Measurements from ENCODE around the gene ANO9. TPM values are rescaled to one million over a fixed set of nuclear protein-coding genes. Genes with fewer than 3 reads are reported as not detected.

Gene ANO9
- total and polyA plus RNA-seq, 2 experiments from 2014 or later, result 9.0 to 10.2 TPM

- no peak overlapping the region for H3K4me3 ChIP-seq
- no peaks in the 10 kb centered on the region for H3K9me2 ChIP-seq (ENCODE audit: insufficient read depth)
- peaks cover 6% of the 10 kb centered on the region for H3K4me1 ChIP-seq (ENCODE audit: insufficient read depth)
- H3K27me3 ChIP-seq (ENCODE audit: insufficient read depth), result no peaks in the 10 kb centered on the region
- no peaks in the 10 kb centered on the region for H4K20me1 ChIP-seq (replicated peaks; ENCODE audit: insufficient read depth)
- peaks cover 14% of the 10 kb centered on the region; the same call in 2 of the 3 replicates for H3K36me3 Mint-ChIP-seq (ENCODE audit: low read depth)
- peaks cover 15% of the 10 kb centered on the region for H3K9me3 Mint-ChIP-seq
- no peaks in the 10 kb centered on the region for H3K36me3 ChIP-seq (ENCODE audit: insufficient read depth)
- no peak overlapping the region for H3K4me3 Mint-ChIP-seq
- TF ChIP-seq ZNF114 (CRISPR knock-in tag; IDR thresholded peaks at IDR 0.05) (no peak), STAT1 (IDR thresholded peaks at IDR 0.05; ENCODE audit: unreplicated experiment) (no peak), ETS1 (IDR thresholded peaks at IDR 0.05) (no peak), ZNF331 (CRISPR knock-in tag; IDR thresholded peaks at IDR 0.05; ENCODE audit: low read depth) (no peak), JUNB (IDR thresholded peaks at IDR 0.05; ENCODE audit: unreplicated experiment) (no peak), CTCF (conservative IDR thresholded peaks at IDR 0.05; ENCODE audit: low read depth in 2 of 2) (no peak), REST (IDR thresholded peaks at IDR 0.05; ENCODE audit: unreplicated experiment) (no peak), EZH2phosphoT487 (IDR thresholded peaks at IDR 0.05; ENCODE audit: unreplicated experiment) (no peak), EZH2 (IDR thresholded peaks at IDR 0.05; ENCODE audit: low read depth, unreplicated experiment) (no peak), ZNF462 (CRISPR knock-in tag; IDR thresholded peaks at IDR 0.05) (no peak), POLR2AphosphoS5 (IDR thresholded peaks at IDR 0.05; ENCODE audit: low read depth) (no peak), NANOG (IDR thresholded peaks at IDR 0.05; ENCODE audit: borderline replicate concordance) (no peak), CREB1 (CRISPR knock-in tag; IDR thresholded peaks at IDR 0.05; ENCODE audit: low read depth) (no peak)
- no peak overlapping the region for H3K27ac Mint-ChIP-seq
- H3F3A ChIP-seq (replicated peaks; ENCODE audit: low read depth), result no peaks in the 10 kb centered on the region
- H3K79me2 ChIP-seq (replicated peaks; ENCODE audit: insufficient read depth), result no peaks in the 10 kb centered on the region
- H3K27ac ChIP-seq (ENCODE audit: low read depth), result no peak overlapping the region
- peaks cover 11% of the 10 kb centered on the region for H3K27me3 Mint-ChIP-seq (ENCODE audit: insufficient read depth, low read depth, poor library complexity)
- DNase-seq (ENCODE audit: low spot score) (no peak), ATAC-seq (no peak)
- peaks cover 2% of the 10 kb centered on the region; the same call in 1 of the 3 replicates for H3K4me1 Mint-ChIP-seq
- H3K4me2 ChIP-seq, result no peak overlapping the region
- H2AFZ ChIP-seq, result no peak overlapping the region
Observed at GRCh38 chr11:395866-396265, 45.9 kb downstream of the ANO9 start.
